ENCODE measurements around the gene TJP3.

- TF ChIP-seq POLR2A (IDR thresholded peaks at IDR 0.05) (no peak), CTCF (IDR thresholded peaks at IDR 0.05) (no peak)
Observed at GRCh38 chr19:3774621-3775373, 66.6 kb downstream of the TJP3 start.
